Loucy (cell line): ENCODE data around the gene MED26.

Source experiments
- CTCF ChIP-seq: fragments of 200-600 bp; sonication (generic); conservative IDR thresholded peaks from 2 replicates; pipeline ENCODE4 v1.5.1; 2014; ENCODE audit warnings: mild to moderate bottlenecking, antibody characterized with exemption, low read length
- EZH2phosphoT487 ChIP-seq: fragments of 200-600 bp; IDR thresholded peaks from 2 replicates; pipeline ENCODE4 v1.6.1; 2018; ENCODE audit warnings: antibody characterized with exemption, mild to moderate bottlenecking, moderate library complexity, borderline replicate concordance

DNA sequence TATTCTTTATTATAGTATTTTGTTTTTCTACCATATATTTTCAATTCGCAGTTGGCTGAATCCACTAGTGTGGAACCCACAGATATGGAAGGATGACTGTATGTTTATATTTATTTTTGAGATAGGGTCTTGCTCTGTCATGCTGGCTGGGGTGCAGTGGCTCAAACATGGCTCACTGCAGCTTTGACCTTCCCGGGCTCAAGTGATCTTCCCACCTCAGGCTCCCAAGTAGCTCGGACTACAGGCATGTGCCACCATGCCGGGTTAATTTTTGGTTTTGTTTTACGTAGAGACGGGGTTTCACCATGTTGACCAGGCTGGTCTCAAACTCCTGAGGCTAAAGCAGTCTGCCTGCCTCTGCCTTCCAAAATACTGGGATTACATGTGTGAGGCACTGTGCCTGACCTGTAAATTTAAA is 65.4 kb downstream of the MED26 start:
- TF ChIP-seq CTCF (no peak), EZH2phosphoT487 (no peak)
